ENCODE data around the gene WTAP.

Gene WTAP

DNA sequence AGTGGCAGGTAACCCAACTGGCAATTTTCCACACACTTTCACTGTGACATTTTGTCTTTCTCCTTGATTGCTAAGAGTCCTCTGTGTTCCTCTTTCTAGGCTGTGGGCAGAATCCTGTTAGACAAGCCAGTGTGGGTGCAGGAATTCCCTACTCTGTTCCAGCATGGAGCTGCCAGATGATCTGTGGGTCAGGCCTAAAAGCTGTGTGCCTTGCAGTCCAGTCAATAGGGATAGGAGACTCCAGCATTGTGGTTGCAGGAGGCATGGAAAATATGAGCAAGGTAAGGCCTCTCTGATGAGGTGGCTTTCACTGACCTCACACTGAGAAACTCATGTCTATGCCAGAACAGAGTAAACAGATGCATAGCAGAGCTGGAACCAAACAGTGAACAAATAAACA, 39.6 kb downstream of the WTAP start:
- DNase-seq (ENCODE audit: extremely low read depth, low read depth): no peak
- TF ChIP-seq, protein P1, sequence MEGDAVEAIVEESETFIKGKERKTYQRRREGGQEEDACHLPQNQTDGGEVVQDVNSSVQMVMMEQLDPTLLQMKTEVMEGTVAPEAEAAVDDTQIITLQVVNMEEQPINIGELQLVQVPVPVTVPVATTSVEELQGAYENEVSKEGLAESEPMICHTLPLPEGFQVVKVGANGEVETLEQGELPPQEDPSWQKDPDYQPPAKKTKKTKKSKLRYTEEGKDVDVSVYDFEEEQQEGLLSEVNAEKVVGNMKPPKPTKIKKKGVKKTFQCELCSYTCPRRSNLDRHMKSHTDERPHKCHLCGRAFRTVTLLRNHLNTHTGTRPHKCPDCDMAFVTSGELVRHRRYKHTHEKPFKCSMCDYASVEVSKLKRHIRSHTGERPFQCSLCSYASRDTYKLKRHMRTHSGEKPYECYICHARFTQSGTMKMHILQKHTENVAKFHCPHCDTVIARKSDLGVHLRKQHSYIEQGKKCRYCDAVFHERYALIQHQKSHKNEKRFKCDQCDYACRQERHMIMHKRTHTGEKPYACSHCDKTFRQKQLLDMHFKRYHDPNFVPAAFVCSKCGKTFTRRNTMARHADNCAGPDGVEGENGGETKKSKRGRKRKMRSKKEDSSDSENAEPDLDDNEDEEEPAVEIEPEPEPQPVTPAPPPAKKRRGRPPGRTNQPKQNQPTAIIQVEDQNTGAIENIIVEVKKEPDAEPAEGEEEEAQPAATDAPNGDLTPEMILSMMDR (IDR thresholded peaks at IDR 0.05; ENCODE audit: low read depth, low read length, missing control alignments): no peak
- no peak overlapping the region for H3K4me3 ChIP-seq (replicated peaks; ENCODE audit: low read depth, low read length)

DNA sequence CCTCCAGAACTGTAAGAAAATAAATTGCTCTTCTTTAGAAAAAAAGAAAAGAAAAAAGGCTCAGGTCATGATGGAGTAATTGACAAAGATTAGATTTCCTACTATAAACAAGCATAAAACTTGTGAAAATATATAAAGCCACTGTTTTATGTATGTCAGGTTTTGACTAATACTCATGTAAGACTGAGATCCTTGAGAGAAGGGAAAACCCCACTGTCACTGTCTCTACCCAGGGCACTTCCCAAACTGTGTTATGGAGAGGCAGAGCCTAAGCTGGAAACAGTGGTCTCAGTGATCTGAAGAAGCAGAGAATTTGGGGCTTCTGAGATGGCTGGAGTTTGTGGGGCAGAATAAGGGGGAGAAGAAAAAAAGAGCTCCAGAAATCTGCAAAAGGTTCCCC, 42.2 kb downstream of the WTAP start:
- no peak for DNase-seq (ENCODE audit: extremely low read depth, low read depth)
- TF ChIP-seq, protein P1 (IDR thresholded peaks at IDR 0.05; ENCODE audit: low read depth, low read length, missing control alignments): no peak
- no peak overlapping the region for H3K4me3 ChIP-seq (replicated peaks; ENCODE audit: low read depth, low read length)

DNA sequence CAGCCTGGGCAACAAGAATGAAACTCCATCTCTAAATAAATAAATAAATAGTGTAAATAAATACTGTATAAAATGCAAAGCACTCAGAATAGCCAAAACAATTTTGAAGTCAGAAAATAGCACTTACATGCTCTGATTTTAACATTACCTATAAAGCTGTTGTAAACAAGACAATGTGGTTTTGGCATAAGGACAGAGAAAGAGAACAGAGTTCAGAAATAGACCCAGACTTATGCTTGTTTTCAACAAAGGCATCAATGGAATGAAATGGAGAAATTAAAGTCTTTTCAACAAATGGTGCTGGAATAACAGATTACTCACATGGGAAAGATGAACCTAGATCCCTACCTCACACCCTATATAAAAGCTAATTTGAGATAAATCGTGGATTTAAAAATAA, 44.9 kb downstream of the WTAP start:
- DNase-seq (ENCODE audit: extremely low read depth, low read depth): no peak
- TF ChIP-seq, protein P1 (IDR thresholded peaks at IDR 0.05; ENCODE audit: low read depth, low read length, missing control alignments): no peak
- no peak overlapping the region for H3K4me3 ChIP-seq (replicated peaks; ENCODE audit: low read depth, low read length)

DNA sequence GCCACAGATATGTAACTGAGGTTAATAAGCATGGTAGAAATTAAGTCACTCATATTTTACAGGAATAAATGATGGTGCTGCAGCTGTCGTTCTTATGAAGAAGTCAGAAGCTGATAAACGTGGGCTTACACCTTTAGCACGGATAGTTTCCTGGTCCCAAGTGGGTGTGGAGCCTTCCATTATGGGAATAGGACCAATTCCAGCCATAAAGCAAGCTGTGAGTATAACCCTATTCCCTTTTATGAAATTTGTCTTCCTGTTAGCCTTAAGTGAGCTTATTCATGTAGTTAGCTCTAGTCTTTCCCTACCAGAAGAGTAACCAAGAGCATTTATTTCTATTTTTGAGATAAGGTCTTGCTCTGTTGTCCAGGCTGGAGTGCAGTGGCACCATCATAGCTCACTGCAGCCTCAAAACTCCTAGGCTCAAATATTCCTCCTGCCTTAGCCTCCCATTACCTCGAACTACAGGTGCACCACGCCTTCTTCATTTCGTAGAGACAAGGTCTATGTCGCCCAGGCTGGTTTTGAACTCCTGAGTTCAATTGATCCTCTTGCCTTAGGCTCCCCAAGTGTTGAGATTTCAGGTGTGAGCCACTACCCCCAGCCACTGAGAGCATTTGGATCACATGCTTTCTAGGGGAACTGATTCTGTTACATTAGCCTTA, 50.1 kb downstream of the WTAP start:
- DNase-seq (ENCODE audit: extremely low read depth, low read depth): no peak
- H3K4me3 ChIP-seq (replicated peaks; ENCODE audit: low read depth, low read length): no peak overlapping the region
- TF ChIP-seq, protein P1 (IDR thresholded peaks at IDR 0.05; ENCODE audit: low read depth, low read length, missing control alignments): no peak

DNA sequence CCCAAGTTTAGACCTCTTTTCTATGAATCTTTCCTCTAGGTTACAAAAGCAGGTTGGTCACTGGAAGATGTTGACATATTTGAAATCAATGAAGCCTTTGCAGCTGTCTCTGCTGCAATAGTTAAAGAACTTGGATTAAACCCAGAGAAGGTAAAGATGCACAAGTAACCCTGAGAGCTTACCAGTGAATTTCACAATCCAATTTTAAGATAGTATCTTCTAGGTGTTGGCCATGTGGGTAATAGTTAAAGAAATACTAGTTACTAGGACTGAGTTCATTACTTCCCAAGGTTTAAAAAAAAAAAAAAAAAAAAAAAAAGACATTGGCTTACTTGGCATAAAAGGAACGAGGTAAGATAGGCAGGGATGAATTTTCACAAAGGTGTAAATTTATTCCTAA, 50.8 kb downstream of the WTAP start:
- TF ChIP-seq, protein P1 (IDR thresholded peaks at IDR 0.05; ENCODE audit: low read depth, low read length, missing control alignments): no peak
- no peak overlapping the region for H3K4me3 ChIP-seq (replicated peaks; ENCODE audit: low read depth, low read length)
- DNase-seq (ENCODE audit: extremely low read depth, low read depth): no peak

DNA sequence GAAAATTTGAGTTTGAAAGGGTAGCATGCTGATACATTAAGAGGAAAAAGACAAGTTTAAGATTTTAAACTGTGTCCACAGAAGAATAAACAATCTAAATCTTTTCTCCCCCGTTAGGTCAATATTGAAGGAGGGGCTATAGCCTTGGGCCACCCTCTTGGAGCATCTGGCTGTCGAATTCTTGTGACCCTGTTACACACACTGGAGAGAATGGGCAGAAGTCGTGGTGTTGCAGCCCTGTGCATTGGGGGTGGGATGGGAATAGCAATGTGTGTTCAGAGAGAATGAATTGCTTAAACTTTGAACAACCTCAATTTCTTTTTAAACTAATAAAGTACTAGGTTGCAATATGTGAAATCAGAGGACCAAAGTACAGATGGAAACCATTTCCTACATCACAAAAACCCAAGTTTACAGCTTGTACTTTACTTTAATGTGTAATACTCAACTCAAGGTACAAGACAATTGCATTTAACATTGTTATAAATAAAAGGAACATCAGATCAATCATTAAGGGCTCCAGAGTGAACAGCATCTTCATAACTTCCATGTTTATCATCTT, 51.3 kb downstream of the WTAP start:
- H3K4me3 ChIP-seq (replicated peaks; ENCODE audit: low read depth, low read length): no peak overlapping the region
- TF ChIP-seq, protein P1 (IDR thresholded peaks at IDR 0.05; ENCODE audit: low read depth, low read length, missing control alignments): no peak
- no peak for DNase-seq (ENCODE audit: extremely low read depth, low read depth)

DNA sequence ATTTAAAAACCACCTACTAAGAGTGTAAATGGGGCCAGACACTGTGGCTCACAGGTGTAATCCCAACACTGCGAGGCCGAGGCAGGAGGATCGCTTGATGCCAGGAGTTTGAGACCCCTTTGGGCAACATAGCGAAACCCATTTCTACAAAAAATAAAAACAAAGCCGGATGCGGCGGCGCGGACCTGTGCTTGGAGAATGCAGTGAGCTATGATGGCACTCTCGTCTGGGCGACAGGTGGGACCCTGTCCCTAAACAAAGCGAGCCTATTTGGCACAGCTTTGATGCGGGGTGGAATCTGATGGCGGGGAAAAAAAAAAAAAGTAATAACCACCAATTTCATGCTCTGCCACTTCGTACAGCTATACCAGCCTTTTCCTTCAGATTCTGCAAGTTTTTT, 61.0 kb downstream of the WTAP start:
- DNase-seq (ENCODE audit: extremely low read depth, low read depth): no peak
- TF ChIP-seq, protein P1 (IDR thresholded peaks at IDR 0.05; ENCODE audit: low read depth, low read length, missing control alignments): no peak
- peak overlapping the region; percentile 96 for H3K4me3 ChIP-seq (replicated peaks; ENCODE audit: low read depth, low read length)

Measured in HFF-Myc (cell line).